ENCODE results near the gene CPNE5. TPM values are rescaled to one million over a fixed set of nuclear protein-coding genes. Genes with fewer than 3 reads are reported as not detected.

The CPNE5 gene
- total and polyA plus RNA-seq, 2 donors (not counting 1 experiment from before 2014, with no cell fraction given): 0.02 TPM; not detected in 1

GRCh38 chr6:36817176-36817817 is 21.9 kb downstream of the CPNE5 start:
- Histone ChIP-seq H3K36me3 (ENCODE audit: control insufficient read depth, insufficient read depth, low read length) (no peaks in the 10 kb centered on the region), H3K4me3 (replicated peaks in 1 of 4; ENCODE audit: control extremely low read depth in 1 of 4, insufficient read depth in 1 of 4, low read depth in 3 of 4, low read length in 4 of 4) (no peak overlapping the region), H2AFZ (ENCODE audit: low read length) (no peak overlapping the region), H3K9ac (ENCODE audit: insufficient read depth, low read length) (no peak overlapping the region), H3K4me2 (ENCODE audit: extremely low read depth, insufficient read depth, low read length) (no peak overlapping the region), H4K20me1 (ENCODE audit: control insufficient read depth, extremely low read depth, insufficient read depth, low read length) (no peaks in the 10 kb centered on the region), H3K4me1 (ENCODE audit: control insufficient read depth, extremely low read depth, insufficient read depth, low read length) (no peaks in the 10 kb centered on the region), H3K79me2 (ENCODE audit: control insufficient read depth, insufficient read depth, low read length) (no peaks in the 10 kb centered on the region), H3K27me3 (ENCODE audit: control insufficient read depth, insufficient read depth, low read length) (peaks cover 9% of the 10 kb centered on the region), H3K9me3 (ENCODE audit: control insufficient read depth, insufficient read depth, low read depth, low read length) (no peaks in the 10 kb centered on the region), H3K27ac (ENCODE audit: insufficient read depth, low read length) (no peak overlapping the region)
- DNase-seq (ENCODE audit: low read depth in 2 of 2): no peak
- TF ChIP-seq CTCF (conservative IDR thresholded peaks at IDR 0.05 in 1 of 2, IDR thresholded peaks at IDR 0.05 in 1 of 2; ENCODE audit: low read depth in 1 of 2, low read length in 2 of 2): no peak
- no peak for TF ChIP-seq EZH2 (IDR thresholded peaks at IDR 0.05; ENCODE audit: low read length, missing control alignments)

- H3K9me3 ChIP-seq (ENCODE audit: control insufficient read depth, insufficient read depth, low read depth, low read length): no peaks in the 10 kb centered on the region
Measured at GRCh38 chr6:36815962-36816735, 23.1 kb downstream of the CPNE5 start.

More at GRCh38 chr6:36815962-36816735, 23.1 kb downstream of the CPNE5 start:
- TF ChIP-seq CTCF (conservative IDR thresholded peaks at IDR 0.05 in 1 of 2, IDR thresholded peaks at IDR 0.05 in 1 of 2; ENCODE audit: low read depth in 1 of 2, low read length in 2 of 2) (no peak), EZH2 (IDR thresholded peaks at IDR 0.05; ENCODE audit: low read length, missing control alignments) (no peak)
- Histone ChIP-seq H3K27me3 (ENCODE audit: control insufficient read depth, insufficient read depth, low read length) (peaks cover 10% of the 10 kb centered on the region), H3K36me3 (ENCODE audit: control insufficient read depth, insufficient read depth, low read length) (no peaks in the 10 kb centered on the region), H3K4me3 (replicated peaks in 1 of 4; ENCODE audit: control extremely low read depth in 1 of 4, insufficient read depth in 1 of 4, low read depth in 3 of 4, low read length in 4 of 4) (no peak overlapping the region), H3K27ac (ENCODE audit: insufficient read depth, low read length) (no peak overlapping the region), H3K4me2 (ENCODE audit: extremely low read depth, insufficient read depth, low read length) (no peak overlapping the region), H3K9ac (ENCODE audit: insufficient read depth, low read length) (no peak overlapping the region), H2AFZ (ENCODE audit: low read length) (no peak overlapping the region), H3K79me2 (ENCODE audit: control insufficient read depth, insufficient read depth, low read length) (no peaks in the 10 kb centered on the region), H3K4me1 (ENCODE audit: control insufficient read depth, extremely low read depth, insufficient read depth, low read length) (no peaks in the 10 kb centered on the region), H4K20me1 (ENCODE audit: control insufficient read depth, extremely low read depth, insufficient read depth, low read length) (no peaks in the 10 kb centered on the region)
- peak in 1 of 2 donors; percentile 15 for DNase-seq (ENCODE audit: low read depth in 2 of 2)
